BE2C (cell line): ENCODE data around the gene ZFPM1.

Experiments used
- DNase-seq: peaks from one replicate; pipeline ENCODE4 v3.0.0-alpha.2; 2020
- H3K27me3 ChIP-seq: fragments of 250-450 bp; sonication (Bioruptor Pico); 2 replicates; pipeline ENCODE4 v1.5.1; 2020; ENCODE audit warnings: mild to moderate bottlenecking
- H3K36me3 ChIP-seq: fragments of 250-450 bp; sonication (Bioruptor Pico); 2 replicates; pipeline ENCODE4 v1.5.1; 2020; ENCODE audit warnings: mild to moderate bottlenecking
- H3K4me1 ChIP-seq: fragments of 250-450 bp; sonication (Bioruptor Pico); 2 replicates; pipeline ENCODE4 v1.5.1; 2020
- H3K4me3 ChIP-seq: 2 replicates; pipeline ENCODE4 v1.5.1; 2011; ENCODE audit warnings: low read depth, low read length
- H3K9me3 ChIP-seq: fragments of 250-450 bp; sonication (Bioruptor Pico); 2 replicates; pipeline ENCODE4 v1.5.1; 2020
- TF ChIP-seq, protein P1 (sequence below): IDR thresholded peaks from 2 replicates; pipeline ENCODE4 v1.5.1; 2012; ENCODE audit warnings: mild to moderate bottlenecking, low read depth, low read length

ZFPM1 gene

DNA sequence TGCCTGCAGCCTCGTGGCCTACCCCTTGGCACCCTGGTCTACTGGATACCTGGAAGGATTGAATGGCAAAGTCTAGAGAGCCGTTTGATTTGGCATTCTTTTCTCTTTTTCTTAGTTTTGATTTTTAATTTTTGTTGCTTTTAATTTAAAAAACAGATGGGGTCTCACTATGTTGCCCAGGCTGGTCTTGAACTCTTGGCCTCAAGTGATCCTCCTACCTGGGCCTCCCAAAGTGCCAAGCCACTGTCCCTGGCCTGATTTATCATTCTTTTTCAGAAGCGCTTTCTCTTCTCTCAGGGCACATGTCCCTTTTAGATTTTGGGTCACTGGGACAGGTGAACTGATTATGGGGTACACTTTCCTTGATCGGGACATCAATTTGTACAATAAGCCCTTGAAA lies 128.0 kb downstream of the ZFPM1 start:
- Histone ChIP-seq H3K36me3 (peaks cover 70% of the 10 kb centered on the region), H3K4me1 (no peaks in the 10 kb centered on the region), H3K27me3 (no peaks in the 10 kb centered on the region), H3K4me3 (no peak overlapping the region), H3K9me3 (no peaks in the 10 kb centered on the region)
- TF ChIP-seq, protein P1, sequence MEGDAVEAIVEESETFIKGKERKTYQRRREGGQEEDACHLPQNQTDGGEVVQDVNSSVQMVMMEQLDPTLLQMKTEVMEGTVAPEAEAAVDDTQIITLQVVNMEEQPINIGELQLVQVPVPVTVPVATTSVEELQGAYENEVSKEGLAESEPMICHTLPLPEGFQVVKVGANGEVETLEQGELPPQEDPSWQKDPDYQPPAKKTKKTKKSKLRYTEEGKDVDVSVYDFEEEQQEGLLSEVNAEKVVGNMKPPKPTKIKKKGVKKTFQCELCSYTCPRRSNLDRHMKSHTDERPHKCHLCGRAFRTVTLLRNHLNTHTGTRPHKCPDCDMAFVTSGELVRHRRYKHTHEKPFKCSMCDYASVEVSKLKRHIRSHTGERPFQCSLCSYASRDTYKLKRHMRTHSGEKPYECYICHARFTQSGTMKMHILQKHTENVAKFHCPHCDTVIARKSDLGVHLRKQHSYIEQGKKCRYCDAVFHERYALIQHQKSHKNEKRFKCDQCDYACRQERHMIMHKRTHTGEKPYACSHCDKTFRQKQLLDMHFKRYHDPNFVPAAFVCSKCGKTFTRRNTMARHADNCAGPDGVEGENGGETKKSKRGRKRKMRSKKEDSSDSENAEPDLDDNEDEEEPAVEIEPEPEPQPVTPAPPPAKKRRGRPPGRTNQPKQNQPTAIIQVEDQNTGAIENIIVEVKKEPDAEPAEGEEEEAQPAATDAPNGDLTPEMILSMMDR: no peak
- no peak for DNase-seq

DNA sequence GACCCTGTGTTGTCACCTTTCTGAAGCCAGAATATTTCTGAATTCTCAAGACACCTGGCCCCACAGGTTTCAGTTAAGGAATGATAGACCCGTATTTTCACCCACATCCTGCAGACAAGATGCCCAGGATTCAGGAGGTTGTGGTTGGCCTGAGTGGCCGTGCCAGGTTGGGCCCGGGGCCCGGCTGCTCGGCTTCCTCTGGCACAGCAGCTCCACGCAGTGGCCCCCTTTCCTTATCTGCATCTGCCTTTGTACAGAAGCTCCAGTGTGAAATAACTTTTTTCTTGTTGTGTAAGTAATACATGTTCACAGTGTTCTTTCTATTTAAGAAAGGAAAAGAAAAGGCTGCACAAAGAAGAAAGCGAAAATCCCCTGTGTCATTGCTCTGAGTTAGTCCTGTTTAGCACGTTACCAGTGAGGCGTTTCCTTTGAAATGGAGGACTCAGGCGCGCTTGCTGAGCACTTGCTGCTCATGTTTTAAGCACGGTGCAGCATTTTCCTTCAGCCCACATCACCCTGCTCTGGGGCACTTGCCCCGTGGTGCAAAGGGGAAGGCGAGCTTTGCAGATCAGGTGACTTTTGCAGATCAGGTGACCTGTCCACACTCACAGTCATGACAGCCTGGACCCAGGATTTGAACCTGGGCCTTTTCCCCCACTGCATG lies 130.0 kb downstream of the ZFPM1 start:
- Histone ChIP-seq H3K4me1 (no peaks in the 10 kb centered on the region), H3K27me3 (no peaks in the 10 kb centered on the region), H3K36me3 (peaks cover 72% of the 10 kb centered on the region), H3K4me3 (no peak overlapping the region), H3K9me3 (no peaks in the 10 kb centered on the region)
- no peak for DNase-seq
- TF ChIP-seq, protein P1: no peak

DNA sequence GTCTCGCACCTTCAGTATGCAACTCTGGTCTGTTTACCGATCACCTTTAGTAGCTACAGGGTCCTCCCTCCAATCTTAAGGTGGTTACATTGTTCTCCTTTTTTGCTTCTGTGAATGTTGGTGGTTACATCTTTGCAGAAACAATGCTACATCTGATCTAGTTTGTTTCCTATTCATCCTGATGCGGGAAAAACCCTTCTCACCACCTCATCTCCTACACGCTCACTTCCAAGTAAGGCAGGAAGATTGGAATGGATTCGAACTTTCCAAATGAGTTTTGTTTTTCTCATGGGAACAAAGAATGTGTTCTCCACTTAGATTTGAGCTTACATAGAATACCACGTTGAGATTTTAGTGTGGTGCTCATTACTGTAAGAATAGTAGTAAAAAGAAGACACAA lies 131.6 kb downstream of the ZFPM1 start:
- Histone ChIP-seq H3K27me3 (no peaks in the 10 kb centered on the region), H3K36me3 (peaks cover 79% of the 10 kb centered on the region), H3K9me3 (no peaks in the 10 kb centered on the region), H3K4me3 (no peak overlapping the region), H3K4me1 (no peaks in the 10 kb centered on the region)
- TF ChIP-seq, protein P1: no peak
- no peak for DNase-seq

DNA sequence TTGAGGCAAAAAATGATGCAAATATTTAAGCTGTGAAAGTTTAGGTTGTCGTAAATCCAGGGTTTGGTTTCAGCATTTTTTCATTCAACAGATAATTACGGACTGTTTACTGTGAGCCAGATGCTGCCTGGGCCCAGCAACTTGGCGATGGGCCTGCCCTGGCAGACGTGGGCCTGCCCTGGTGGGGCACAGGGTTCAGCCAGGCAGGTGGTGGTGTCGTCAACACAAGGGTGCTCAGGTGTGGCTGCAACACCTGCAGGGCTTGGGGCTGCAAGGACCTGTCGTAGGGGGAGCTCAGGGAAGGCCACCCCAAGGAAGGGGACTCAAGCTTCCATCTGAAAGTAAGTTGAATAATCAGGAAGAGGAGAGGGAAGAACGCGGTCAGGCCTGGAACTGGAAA lies 132.2 kb downstream of the ZFPM1 start:
- Histone ChIP-seq H3K9me3 (no peaks in the 10 kb centered on the region), H3K4me1 (no peaks in the 10 kb centered on the region), H3K27me3 (no peaks in the 10 kb centered on the region), H3K36me3 (peaks cover 79% of the 10 kb centered on the region), H3K4me3 (no peak overlapping the region)
- no peak for DNase-seq
- TF ChIP-seq, protein P1: no peak

DNA sequence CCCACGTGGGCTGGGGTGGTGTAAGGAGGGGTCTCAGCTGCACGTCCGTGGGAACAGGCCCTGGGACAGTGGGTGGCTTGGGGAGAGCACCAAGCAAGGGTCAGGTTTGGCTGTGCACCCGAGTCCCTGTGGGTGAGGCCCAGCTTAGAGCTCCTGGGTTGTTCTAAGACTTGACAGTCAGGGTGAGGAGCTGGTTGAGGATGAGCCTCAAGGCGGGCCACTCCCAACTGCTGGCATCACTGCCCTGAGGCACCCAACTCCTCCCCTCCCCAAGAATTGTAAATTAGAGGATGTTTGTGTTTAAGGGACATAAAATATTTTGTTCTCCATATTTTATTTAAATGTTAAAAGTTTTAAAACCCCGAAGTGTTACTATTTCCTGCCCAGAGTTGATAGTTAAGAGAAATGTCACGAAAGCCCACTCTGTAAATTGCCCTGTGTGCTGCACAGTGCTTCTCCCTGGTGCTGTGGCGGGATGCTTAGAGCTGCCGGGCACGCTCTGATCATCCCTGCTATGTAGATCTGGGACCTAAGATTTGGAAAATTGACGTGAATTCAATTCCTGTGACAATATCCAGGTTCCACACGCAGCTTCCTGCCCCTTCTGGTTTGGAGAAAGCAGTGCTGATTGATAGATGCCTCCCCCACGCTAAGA lies 133.0 kb downstream of the ZFPM1 start:
- DNase-seq: no peak
- Histone ChIP-seq H3K4me3 (no peak overlapping the region), H3K27me3 (no peaks in the 10 kb centered on the region), H3K4me1 (no peaks in the 10 kb centered on the region), H3K36me3 (peaks cover 76% of the 10 kb centered on the region), H3K9me3 (no peaks in the 10 kb centered on the region)
- TF ChIP-seq, protein P1: no peak
